ENCODE measurements around the gene ENPEP.

GRCh38 chr4:110484029-110484428, 8.1 kb downstream of the ENPEP start:
- TF ChIP-seq POLR2A (IDR thresholded peaks at IDR 0.05) (no peak), CTCF (IDR thresholded peaks at IDR 0.05) (no peak)

All from adrenal gland (tissue), 5 donors.